ENCODE results near the gene ACSF3. TPM values are rescaled to one million over a fixed set of nuclear protein-coding genes. Genes with fewer than 3 reads are reported as not detected.

ACSF3 gene
- total RNA-seq, 6 experiments from 2014 or later, result 18.4 to 24.2 (median 21.2) TPM

DNA sequence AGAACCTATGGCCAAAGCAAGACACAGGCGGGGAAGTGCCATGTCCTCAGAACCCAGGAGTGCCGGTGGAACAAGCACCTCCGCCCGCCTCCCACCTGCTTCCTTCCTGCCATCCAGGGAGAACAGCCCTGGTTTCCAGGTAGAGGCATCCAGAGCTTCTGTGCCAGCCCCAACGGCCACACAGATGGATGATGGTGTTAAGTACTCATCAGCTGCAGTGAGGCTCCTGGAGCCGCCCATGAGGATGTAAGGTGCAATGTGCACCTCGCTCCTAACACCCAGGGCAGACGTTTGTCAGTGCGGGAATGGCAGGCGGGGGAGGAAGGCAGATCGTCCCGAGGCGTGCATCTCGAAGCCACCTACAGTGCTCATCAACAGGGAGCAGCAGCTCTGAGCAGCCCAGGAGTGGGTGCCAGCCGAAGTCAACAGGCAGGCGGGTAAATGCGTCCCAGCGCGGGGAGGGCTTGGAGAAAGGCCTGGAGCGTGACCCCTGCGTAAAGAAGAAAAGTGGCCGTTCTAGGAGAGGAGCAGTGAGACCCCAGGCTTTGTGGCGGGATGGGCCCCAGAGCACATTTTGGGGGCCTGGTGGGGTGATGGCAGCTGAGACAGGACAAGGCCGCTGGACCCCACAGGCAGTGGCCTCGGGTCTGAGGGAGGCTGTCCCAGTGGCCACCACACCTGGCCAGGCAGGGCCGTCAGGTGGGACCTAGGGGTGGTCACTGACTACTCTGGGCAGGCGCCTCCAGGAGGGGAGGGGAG is 46.1 kb upstream of the ACSF3 start:
- Mint-ChIP-seq H3K4me3 (no peak overlapping the region), H3K9me3 (peaks cover 5% of the 10 kb centered on the region; the same call in 1 of the 2 replicates), H3K27me3 (ENCODE audit: insufficient read depth) (peaks cover 29% of the 10 kb centered on the region), H3K4me1 (ENCODE audit: low read depth) (no peaks in the 10 kb centered on the region), H3K27ac (no peak overlapping the region), H3K36me3 (ENCODE audit: low read depth) (no peaks in the 10 kb centered on the region)
- TF ChIP-seq, protein P1, sequence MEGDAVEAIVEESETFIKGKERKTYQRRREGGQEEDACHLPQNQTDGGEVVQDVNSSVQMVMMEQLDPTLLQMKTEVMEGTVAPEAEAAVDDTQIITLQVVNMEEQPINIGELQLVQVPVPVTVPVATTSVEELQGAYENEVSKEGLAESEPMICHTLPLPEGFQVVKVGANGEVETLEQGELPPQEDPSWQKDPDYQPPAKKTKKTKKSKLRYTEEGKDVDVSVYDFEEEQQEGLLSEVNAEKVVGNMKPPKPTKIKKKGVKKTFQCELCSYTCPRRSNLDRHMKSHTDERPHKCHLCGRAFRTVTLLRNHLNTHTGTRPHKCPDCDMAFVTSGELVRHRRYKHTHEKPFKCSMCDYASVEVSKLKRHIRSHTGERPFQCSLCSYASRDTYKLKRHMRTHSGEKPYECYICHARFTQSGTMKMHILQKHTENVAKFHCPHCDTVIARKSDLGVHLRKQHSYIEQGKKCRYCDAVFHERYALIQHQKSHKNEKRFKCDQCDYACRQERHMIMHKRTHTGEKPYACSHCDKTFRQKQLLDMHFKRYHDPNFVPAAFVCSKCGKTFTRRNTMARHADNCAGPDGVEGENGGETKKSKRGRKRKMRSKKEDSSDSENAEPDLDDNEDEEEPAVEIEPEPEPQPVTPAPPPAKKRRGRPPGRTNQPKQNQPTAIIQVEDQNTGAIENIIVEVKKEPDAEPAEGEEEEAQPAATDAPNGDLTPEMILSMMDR (IDR thresholded peaks at IDR 0.05), result no peak
- DNase-seq, result no peak

DNA sequence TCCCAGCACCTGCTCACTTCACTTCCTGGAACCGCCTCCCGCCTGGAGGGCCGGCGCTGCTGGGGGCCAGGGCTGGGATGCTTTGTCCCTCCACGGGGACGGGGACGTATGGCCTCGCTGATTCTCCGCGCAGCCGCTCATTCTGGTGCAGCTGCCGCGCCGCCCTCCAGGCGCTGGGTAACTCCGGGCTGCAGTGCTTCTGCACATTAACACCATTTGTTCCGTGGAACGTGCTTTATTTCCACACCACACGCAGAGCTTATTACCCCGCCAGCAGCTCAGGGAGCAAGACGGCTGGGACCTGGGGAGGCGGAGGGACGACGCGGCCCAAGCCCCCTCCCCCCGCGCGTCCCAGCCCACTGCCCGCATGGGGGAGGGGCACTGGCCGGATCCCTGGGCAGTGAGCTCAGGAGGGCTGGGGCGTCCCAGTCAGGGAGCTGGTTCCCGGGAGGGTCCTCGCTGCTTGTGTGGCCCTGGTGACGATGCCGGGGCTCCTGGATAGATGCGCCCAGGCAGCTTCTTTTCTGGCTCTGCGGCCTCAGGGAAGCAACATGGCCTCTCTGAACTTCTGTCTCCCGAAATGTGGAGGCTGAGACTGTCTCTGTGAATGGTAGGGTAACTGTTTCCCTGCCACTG is 45.4 kb upstream of the ACSF3 start:
- Mint-ChIP-seq H3K4me3 (no peak overlapping the region), H3K9me3 (peaks cover 5% of the 10 kb centered on the region; the same call in 1 of the 2 replicates), H3K27ac (no peak overlapping the region), H3K36me3 (ENCODE audit: low read depth) (no peaks in the 10 kb centered on the region), H3K27me3 (ENCODE audit: insufficient read depth) (peaks cover 29% of the 10 kb centered on the region), H3K4me1 (ENCODE audit: low read depth) (no peaks in the 10 kb centered on the region)
- no peak for DNase-seq
- TF ChIP-seq, protein P1 (IDR thresholded peaks at IDR 0.05), result no peak

DNA sequence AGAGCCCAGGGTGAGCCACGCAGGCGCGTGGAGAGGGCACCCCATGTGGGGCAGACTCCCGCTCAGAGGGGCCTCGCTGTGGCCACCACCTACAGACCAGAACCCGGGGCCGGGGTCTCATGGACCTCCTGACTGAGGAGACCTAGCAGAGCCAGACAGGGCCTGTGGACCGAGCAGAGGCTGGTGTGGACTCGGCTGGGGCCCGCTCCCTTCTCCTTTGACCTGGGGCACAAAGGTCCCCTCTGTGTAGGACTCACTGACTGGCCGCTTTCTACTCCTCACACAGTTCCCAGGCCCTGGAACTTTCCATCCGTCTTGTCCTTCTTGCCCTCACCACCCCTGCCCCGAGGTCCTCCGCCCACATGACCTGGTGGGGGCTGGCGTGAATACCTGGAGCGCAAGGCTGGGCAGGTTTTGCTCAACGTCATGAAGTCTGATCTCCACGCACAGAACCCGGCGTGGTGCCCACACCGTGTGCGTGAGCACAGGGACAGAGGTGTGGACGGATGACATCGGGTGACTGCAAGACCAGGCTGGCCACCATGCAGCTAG is 44.7 kb upstream of the ACSF3 start:
- Mint-ChIP-seq H3K4me3 (no peak overlapping the region), H3K36me3 (ENCODE audit: low read depth) (no peaks in the 10 kb centered on the region), H3K4me1 (ENCODE audit: low read depth) (no peaks in the 10 kb centered on the region), H3K27ac (no peak overlapping the region), H3K27me3 (ENCODE audit: insufficient read depth) (peaks cover 33% of the 10 kb centered on the region), H3K9me3 (peaks cover 5% of the 10 kb centered on the region; the same call in 1 of the 2 replicates)
- no peak for DNase-seq
- TF ChIP-seq, protein P1 (IDR thresholded peaks at IDR 0.05), result no peak

DNA sequence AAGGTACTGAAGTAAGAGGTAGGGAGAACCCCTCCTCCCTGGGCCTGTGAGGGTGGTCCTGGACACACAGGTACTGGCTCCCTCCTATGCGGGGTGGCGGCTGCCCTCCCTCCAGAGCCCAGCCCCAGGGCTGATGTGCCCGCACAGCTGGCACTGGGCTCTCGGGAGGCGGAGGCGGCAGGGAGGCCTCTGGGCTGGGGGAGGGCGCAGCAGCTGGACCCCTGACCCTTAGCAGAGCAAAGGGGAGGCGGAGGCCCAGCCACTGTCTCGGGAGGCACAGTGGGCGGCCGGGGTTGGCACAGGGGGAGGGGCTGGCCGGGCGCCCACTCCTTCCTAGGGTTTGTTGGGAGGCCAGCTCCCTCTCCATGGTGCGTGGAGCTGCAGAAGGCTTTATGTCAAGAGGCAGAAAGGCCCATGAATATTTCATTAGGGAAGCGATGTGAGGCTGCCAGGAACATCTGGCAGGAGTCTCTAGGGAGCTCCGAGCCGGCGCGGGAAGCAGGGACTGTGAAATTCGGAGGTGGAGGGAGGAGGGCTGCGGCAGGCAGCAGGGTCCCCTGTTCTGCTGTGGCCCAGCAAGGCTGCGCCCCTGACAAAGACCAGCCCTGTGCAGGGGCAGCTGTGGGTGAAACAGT is 44.1 kb upstream of the ACSF3 start:
- H3K4me1 Mint-ChIP-seq (ENCODE audit: low read depth), result no peaks in the 10 kb centered on the region
- H3K9me3 Mint-ChIP-seq, result peaks cover 5% of the 10 kb centered on the region; the same call in 1 of the 2 replicates
- H3K36me3 Mint-ChIP-seq (ENCODE audit: low read depth), result no peaks in the 10 kb centered on the region
- H3K4me3 Mint-ChIP-seq, result no peak overlapping the region
- H3K27me3 Mint-ChIP-seq (ENCODE audit: insufficient read depth), result peaks cover 32% of the 10 kb centered on the region
- H3K27ac Mint-ChIP-seq, result no peak overlapping the region
- DNase-seq, result no peak
- TF ChIP-seq, protein P1 (IDR thresholded peaks at IDR 0.05), result no peak

DNA sequence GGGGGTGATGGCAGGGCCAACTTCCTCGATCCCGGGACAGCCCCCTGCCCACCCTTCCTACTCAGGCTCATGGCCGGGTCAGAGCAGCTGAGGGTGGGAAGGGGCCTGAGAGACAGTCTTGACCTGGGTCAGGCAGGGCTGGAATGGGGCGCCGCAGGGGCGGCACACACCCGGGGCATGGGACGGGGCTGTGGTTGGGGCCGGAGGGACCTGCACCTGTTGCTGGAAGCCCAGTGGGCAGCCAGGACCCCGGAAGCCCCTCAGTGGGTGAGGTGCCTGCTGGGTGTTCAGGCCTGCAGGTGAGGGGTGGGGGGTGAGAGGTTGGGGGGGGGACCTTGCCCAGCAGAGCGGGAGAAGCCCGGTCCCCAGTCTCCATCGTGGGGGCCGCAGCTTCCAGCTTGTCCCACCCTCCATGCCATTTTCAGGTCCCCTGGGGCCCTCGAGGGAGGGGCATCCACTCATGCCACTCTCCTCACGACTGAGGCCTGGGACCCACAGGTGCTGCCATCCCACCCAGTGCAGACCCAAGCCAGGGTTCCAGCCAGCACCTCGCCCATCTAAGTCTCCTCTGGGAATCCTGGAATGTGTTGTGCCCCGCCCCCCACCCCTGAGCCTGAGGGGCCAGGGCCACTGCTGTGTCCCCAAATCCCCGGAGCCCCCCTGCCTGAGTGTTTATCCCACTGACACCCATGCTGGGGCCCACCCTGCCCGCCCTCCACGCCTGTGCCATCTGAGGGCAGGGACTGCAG is 43.4 kb upstream of the ACSF3 start:
- Mint-ChIP-seq H3K9me3 (peaks cover 5% of the 10 kb centered on the region; the same call in 1 of the 2 replicates), H3K4me1 (ENCODE audit: low read depth) (no peaks in the 10 kb centered on the region), H3K27me3 (ENCODE audit: insufficient read depth) (peaks cover 34% of the 10 kb centered on the region), H3K36me3 (ENCODE audit: low read depth) (no peaks in the 10 kb centered on the region), H3K27ac (no peak overlapping the region), H3K4me3 (no peak overlapping the region)
- no peak for DNase-seq
- TF ChIP-seq, protein P1 (IDR thresholded peaks at IDR 0.05), result no peak

Measured in HFFc6 (cell line).